Activated T-cell treated with anti-CD3 and anti-CD28 coated beads, Interleukin-2, amount 50 U/mL, for 24 hours (primary cell): ENCODE data around the gene CDA.
"Not testable (repeated sequence)": the region's sequence is repeated elsewhere in the genome, so short reads cannot be mapped to it uniquely, and the experiment has no call there.

Source experiments
- DNase-seq: peaks from one replicate; pipeline ENCODE4 v3.0.0-alpha.2; 2020
- H3K27ac Mint-ChIP-seq: 2 replicates; pipeline ENCODE4 v1.8.0; 2020; ENCODE audit warnings: mild to moderate bottlenecking, mixed read lengths
- H3K27me3 Mint-ChIP-seq: 2 replicates; pipeline ENCODE4 v1.8.0; 2020; ENCODE audit warnings: mixed read lengths
- H3K36me3 Mint-ChIP-seq: 2 replicates; pipeline ENCODE4 v1.8.0; 2020; ENCODE audit warnings: low read depth, mixed read lengths
- H3K4me1 Mint-ChIP-seq: 2 replicates; pipeline ENCODE4 v1.8.0; 2020; ENCODE audit warnings: low read depth, mixed read lengths
- H3K4me3 Mint-ChIP-seq: 2 replicates; pipeline ENCODE4 v1.8.0; 2020; ENCODE audit warnings: mild to moderate bottlenecking, moderate library complexity, mixed read lengths
- H3K9me3 Mint-ChIP-seq: 2 replicates; pipeline ENCODE4 v1.8.0; 2020; ENCODE audit warnings: mixed read lengths

Gene CDA

GRCh38 chr1:20600156-20600555 is 11.3 kb downstream of the CDA start:
- H3K36me3 Mint-ChIP-seq = no peaks in the 10 kb centered on the region
- no peak for DNase-seq
- no peak overlapping the region for H3K27ac Mint-ChIP-seq
- H3K27me3 Mint-ChIP-seq = peaks cover 2% of the 10 kb centered on the region
- H3K4me1 Mint-ChIP-seq = no peaks in the 10 kb centered on the region
- no peak overlapping the region for H3K4me3 Mint-ChIP-seq
- no peaks in the 10 kb centered on the region for H3K9me3 Mint-ChIP-seq

- Mint-ChIP-seq H3K27ac (no peak overlapping the region), H3K9me3 (no peaks in the 10 kb centered on the region), H3K27me3 (no peaks in the 10 kb centered on the region), H3K36me3 (no peaks in the 10 kb centered on the region), H3K4me3 (no peak overlapping the region), H3K4me1 (no peaks in the 10 kb centered on the region)
- DNase-seq = no peak
Measured at GRCh38 chr1:20601129-20601825, 12.4 kb downstream of the CDA start.

- Mint-ChIP-seq H3K36me3 (no peaks in the 10 kb centered on the region), H3K4me1 (no peaks in the 10 kb centered on the region), H3K9me3 (no peaks in the 10 kb centered on the region), H3K27ac (no peak overlapping the region), H3K27me3 (no peaks in the 10 kb centered on the region), H3K4me3 (no peak overlapping the region)
- no peak for DNase-seq
Measured at GRCh38 chr1:20602851-20603450, 14.1 kb downstream of the CDA start.

- Mint-ChIP-seq H3K4me1 (no peaks in the 10 kb centered on the region), H3K36me3 (no peaks in the 10 kb centered on the region)
Measured at GRCh38 chr1:20603504-20604464, 14.9 kb downstream of the CDA start.

GRCh38 chr1:20604678-20605077 is 15.8 kb downstream of the CDA start:
- H3K4me3 Mint-ChIP-seq = no peak overlapping the region
- no peak for DNase-seq
- H3K9me3 Mint-ChIP-seq = no peaks in the 10 kb centered on the region
- H3K4me1 Mint-ChIP-seq = no peaks in the 10 kb centered on the region
- no peaks in the 10 kb centered on the region for H3K27me3 Mint-ChIP-seq
- no peaks in the 10 kb centered on the region for H3K36me3 Mint-ChIP-seq
- H3K27ac Mint-ChIP-seq = no peak overlapping the region

More at GRCh38 chr1:20603504-20604464, 14.9 kb downstream of the CDA start:
- Mint-ChIP-seq H3K9me3 (no peaks in the 10 kb centered on the region), H3K27ac (no peak overlapping the region), H3K27me3 (no peaks in the 10 kb centered on the region), H3K4me3 (no peak overlapping the region)
- DNase-seq = no peak

GRCh38 chr1:20606801-20607570 is 18.1 kb downstream of the CDA start:
- H3K4me3 Mint-ChIP-seq, H3K36me3 Mint-ChIP-seq, H3K4me1 Mint-ChIP-seq, H3K27me3 Mint-ChIP-seq, DNase-seq, H3K9me3 Mint-ChIP-seq, H3K27ac Mint-ChIP-seq: not testable (repeated sequence)

- no peaks in the 10 kb centered on the region for H3K27me3 Mint-ChIP-seq
- no peaks in the 10 kb centered on the region for H3K4me1 Mint-ChIP-seq
- H3K4me3 Mint-ChIP-seq = no peak overlapping the region
- no peak overlapping the region for H3K27ac Mint-ChIP-seq
- DNase-seq = no peak
- H3K36me3 Mint-ChIP-seq = no peaks in the 10 kb centered on the region
- no peaks in the 10 kb centered on the region for H3K9me3 Mint-ChIP-seq
Measured at GRCh38 chr1:20609541-20609940, 20.6 kb downstream of the CDA start.

- no peaks in the 10 kb centered on the region for H3K4me1 Mint-ChIP-seq
- no peaks in the 10 kb centered on the region for H3K9me3 Mint-ChIP-seq
- peaks cover 2% of the 10 kb centered on the region for H3K27me3 Mint-ChIP-seq
- DNase-seq = no peak
- no peak overlapping the region for H3K4me3 Mint-ChIP-seq
- H3K27ac Mint-ChIP-seq = no peak overlapping the region
- no peaks in the 10 kb centered on the region for H3K36me3 Mint-ChIP-seq
Measured at GRCh38 chr1:20610970-20611369, 22.1 kb downstream of the CDA start.

- Mint-ChIP-seq H3K36me3 (no peaks in the 10 kb centered on the region), H3K27me3 (peaks cover 5% of the 10 kb centered on the region), H3K27ac (no peak overlapping the region), H3K9me3 (no peaks in the 10 kb centered on the region), H3K4me3 (no peak overlapping the region), H3K4me1 (no peaks in the 10 kb centered on the region)
- DNase-seq = no peak
Measured at GRCh38 chr1:20611652-20612051, 22.8 kb downstream of the CDA start.

- Mint-ChIP-seq H3K4me1 (no peaks in the 10 kb centered on the region), H3K36me3 (no peaks in the 10 kb centered on the region), H3K4me3 (no peak overlapping the region), H3K27me3 (peaks cover 10% of the 10 kb centered on the region), H3K27ac (no peak overlapping the region), H3K9me3 (no peaks in the 10 kb centered on the region)
- no peak for DNase-seq
Measured at GRCh38 chr1:20612221-20612746, 23.4 kb downstream of the CDA start.

GRCh38 chr1:20614131-20614579 is 25.3 kb downstream of the CDA start:
- Mint-ChIP-seq H3K27ac (no peak overlapping the region), H3K27me3 (peaks cover 10% of the 10 kb centered on the region), H3K4me1 (no peaks in the 10 kb centered on the region), H3K4me3 (no peak overlapping the region), H3K9me3 (no peaks in the 10 kb centered on the region), H3K36me3 (no peaks in the 10 kb centered on the region)
- no peak for DNase-seq

GRCh38 chr1:20615946-20616846 is 27.3 kb downstream of the CDA start:
- Mint-ChIP-seq H3K4me1 (no peaks in the 10 kb centered on the region), H3K9me3 (no peaks in the 10 kb centered on the region), H3K36me3 (no peaks in the 10 kb centered on the region), H3K27ac (no peak overlapping the region), H3K4me3 (no peak overlapping the region), H3K27me3 (peaks cover 10% of the 10 kb centered on the region)
- no peak for DNase-seq

GRCh38 chr1:20616847-20617487 is 28.1 kb downstream of the CDA start:
- Mint-ChIP-seq H3K4me3 (no peak overlapping the region), H3K9me3 (no peaks in the 10 kb centered on the region), H3K4me1 (no peaks in the 10 kb centered on the region), H3K27me3 (peaks cover 10% of the 10 kb centered on the region), H3K36me3 (no peaks in the 10 kb centered on the region), H3K27ac (no peak overlapping the region)
- no peak for DNase-seq
